GM12878 (cell line): ENCODE data around the gene SLC12A3. TPM values are rescaled to one million over a fixed set of nuclear protein-coding genes. Genes with fewer than 3 reads are reported as not detected.

Experiments
- ATAC-seq: fragments of 200-7000 bp; cut with Tn5 transposase; 3 replicates; pipeline ENCODE4 v1.9.1; 2020; ENCODE audit warnings: mild to moderate bottlenecking, moderate library complexity
- BruUV-seq: library from RNA; stranded (reverse); fragments of 400-500 nt; replicated peaks from 2 replicates; lab custom pipeline; 2021; lab: Mats Ljungman, UMichigan
- CTCF ChIA-PET: fragments of 300-600 bp; sonication (Branson Sonifier 250); formaldehyde crosslinking; extraction: SDS; loops from one replicate; lab custom pipeline; 2021; ENCODE audit warnings: inconsistent platforms; lab: Yijun Ruan, JAX
- POLR2A ChIA-PET: fragments of 350-600 bp; formaldehyde crosslinking; extraction: SDS; loops from one replicate; lab custom pipeline; 2021; ENCODE audit warnings: inconsistent platforms; lab: Charles Lee
- RAD21 ChIA-PET: fragments of 300-600 bp; sonication (Branson Sonifier 250); formaldehyde crosslinking; loops from one replicate; lab custom pipeline; 2023; ENCODE audit warnings: antibody characterized with exemption; ENCODE audit not compliant: unreplicated experiment; lab: Charles Lee
- SMC1A ChIA-PET: fragments of 300-600 bp; sonication (Branson Sonifier 250); formaldehyde crosslinking; loops from one replicate; lab custom pipeline; 2023; ENCODE audit not compliant: unreplicated experiment, uncharacterized antibody; lab: Charles Lee
- DNase-seq: peaks from one replicate; pipeline ENCODE4 v3.0.0-alpha.2; 2011; ENCODE audit warnings: low read depth, low spot score
- FAIRE-seq: peaks from 3 replicates; lab custom pipeline; 2011; peaks lifted over from hg19 to GRCh38; lab: Jason Lieb, UNC
- H2AFZ ChIP-seq: 2 replicates; pipeline ENCODE4 v1.6.0; 2011; ENCODE audit warnings: low read depth, low read length, control low read depth; ENCODE audit not compliant: control insufficient read depth
- H3K27ac ChIP-seq: 2 replicates; pipeline ENCODE4 v1.5.1; 2011; ENCODE audit warnings: control low read depth; ENCODE audit not compliant: control insufficient read depth, insufficient read depth
- H3K27me3 ChIP-seq, 2 experiments: replicated peaks in 1 of 2; 2 replicates each; pipeline versions ENCODE4 v1.6.0 to v1.6.1; 2011; ENCODE audit warnings: low read length in 1 of 2; ENCODE audit not compliant: control insufficient read depth in 2 of 2, insufficient read depth in 2 of 2
- H3K36me3 ChIP-seq, 2 experiments: 2 replicates each; pipeline ENCODE4 v1.5.1; 2011; ENCODE audit warnings: low read length in 1 of 2; ENCODE audit not compliant: control insufficient read depth in 2 of 2, insufficient read depth in 2 of 2
- H3K4me1 ChIP-seq: 2 replicates; pipeline ENCODE4 v1.6.1; 2011; ENCODE audit warnings: mild to moderate bottlenecking, low read length, moderate library complexity, mixed read lengths; ENCODE audit not compliant: control insufficient read depth, insufficient read depth
- H3K4me2 ChIP-seq: 2 replicates; pipeline ENCODE4 v1.6.0; 2011; ENCODE audit warnings: control low read depth; ENCODE audit not compliant: control insufficient read depth, insufficient read depth
- H3K4me3 ChIP-seq: fragments of 200-600 bp; sonication (generic); 2 replicates; pipeline ENCODE4 v1.5.1; 2016
- H3K79me2 ChIP-seq: 2 replicates; pipeline ENCODE4 v1.6.0; 2011; ENCODE audit warnings: low read length; ENCODE audit not compliant: control insufficient read depth, insufficient read depth
- H3K9ac ChIP-seq: 2 replicates; pipeline ENCODE4 v1.8.0; 2011; ENCODE audit warnings: low read length, control low read depth, mixed read lengths; ENCODE audit not compliant: control insufficient read depth, insufficient read depth
- H3K9me3 ChIP-seq: replicated peaks from 3 replicates; pipeline ENCODE4 v1.5.1; 2011; ENCODE audit warnings: mild to moderate bottlenecking, low read length; ENCODE audit not compliant: control insufficient read depth, insufficient read depth
- H4K20me1 ChIP-seq: 2 replicates; pipeline ENCODE4 v1.6.0; 2011; ENCODE audit not compliant: control insufficient read depth, insufficient read depth
- JUND ChIP-seq: IDR thresholded peaks from 2 replicates; pipeline ENCODE4 v1.6.1; 2012; ENCODE audit warnings: low read depth, mild to moderate bottlenecking, low read length, improper control_type of control experiment, moderate library complexity
- PKNOX1 ChIP-seq: fragments of 450-650 bp; IDR thresholded peaks from 2 replicates; pipeline ENCODE4 v1.6.1; 2016; ENCODE audit warnings: mild to moderate bottlenecking
- RUNX3 ChIP-seq: IDR thresholded peaks from 2 replicates; pipeline ENCODE4 v1.6.1; 2012; ENCODE audit warnings: low read length, inconsistent platforms
- ZBTB11 ChIP-seq: fragments of 450-650 bp; formaldehyde crosslinking; IDR thresholded peaks from 2 replicates; pipeline ENCODE4 v1.5.0; 2022; ENCODE audit warnings: mild to moderate bottlenecking, missing genetic modification characterization
- WGBS: methylation state at CpG from one replicate; pipeline ENCODE4 v1.1.6; 2016; ENCODE audit warnings: low lambda C conversion rate; ENCODE audit not compliant: insufficient replicate concordance, insufficient coverage; ENCODE audit errors: missing lambda C conversion rate; 5-methylcytosine and 5-hydroxymethylcytosine counted together
- in situ Hi-C: fragments of 300-500 bp; cut with MboI; formaldehyde crosslinking; loops from 9 replicates; pipeline ENCODE4 v1.14.3; 2018; ENCODE audit warnings: mixed read lengths
- intact Hi-C: fragments of 100-400 bp; cut with micrococcal nuclease; formaldehyde crosslinking; loops from one replicate; pipeline ENCODE4 v1.14.2; 2022; ENCODE audit not compliant: unreplicated experiment
- polyA plus RNA-seq, 11 experiments: library from polyadenylated mRNA; depleted of rRNA in 4 of 11; unstranded in 6 of 11; stranded (reverse) in 5 of 11; fragments of >200 nt; fragmentation: Nextera tagmentation in 4 of 11; fragmentation: Illumina TruSeq in 1 of 11; extraction: Ambion mirVana in 4 of 11; extraction: Trizol in 1 of 11; gene quantifications; 1 replicate in 1 of 11; 2 replicates in 10 of 11; pipeline versions ENCODE4 v1.2.1 to v1.2.3, GENCODE V29; 2011 to 2016; ENCODE audit warnings: inconsistent platforms in 2 of 11, missing spikeins in 2 of 11, low read depth in 1 of 11
- total RNA-seq, 4 experiments: library from RNA; depleted of rRNA in 3 of 4; stranded (reverse); fragments of >200 nt in 3 of 4; fragmentation: Illumina TruSeq in 1 of 4; extraction: Trizol in 1 of 4; gene quantifications; 2 replicates each; pipeline versions ENCODE4 v1.2.1 to v1.2.3, GENCODE V29; 2013 to 2021

The SLC12A3 gene
- total and polyA plus RNA-seq, 10 of the 15 experiments (the other 5 are each of a cell fraction or from before 2014, with no cell fraction given), result 0.05 to 6.3 (median 3.1) TPM

DNA sequence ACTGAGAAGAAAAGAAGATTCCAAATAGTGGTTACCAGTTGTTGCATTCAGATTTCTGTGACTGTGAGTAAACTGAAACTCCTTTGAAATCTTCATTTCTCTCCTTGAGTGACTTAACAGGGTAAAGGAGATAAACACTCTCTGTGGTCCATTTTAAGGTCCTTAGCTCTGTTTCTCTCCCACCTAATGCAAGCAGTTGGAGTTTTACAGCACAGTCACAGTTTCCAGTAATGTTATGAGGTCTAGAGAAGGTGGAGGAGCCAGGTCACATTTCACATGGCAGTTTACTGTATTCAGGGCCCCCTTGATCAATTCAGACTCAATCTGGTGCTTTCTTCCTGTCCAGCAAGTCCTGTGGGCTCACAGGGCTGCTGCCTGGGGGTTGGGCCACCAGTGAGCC is 32.2 kb upstream of the SLC12A3 start:
- Histone ChIP-seq H4K20me1 (no peaks in the 10 kb centered on the region), H3K4me1 (no peaks in the 10 kb centered on the region), H3K4me3 (no peak overlapping the region), H3K9ac (no peak overlapping the region), H3K27ac (no peak overlapping the region), H3K9me3 (no peaks in the 10 kb centered on the region), H3K27me3 (no peaks in the 10 kb centered on the region), H3K79me2 (no peaks in the 10 kb centered on the region), H3K36me3 (peaks cover 16 to 19% of the 10 kb centered on the region in 2 experiments; a peak in 3 of 4 replicates), H3K4me2 (no peak overlapping the region), H2AFZ (no peak overlapping the region)
- no peak for FAIRE-seq
- intact Hi-C loops, result no loop called here
- no peak for DNase-seq
- in situ Hi-C loops, result no loop called here
- ChIA-PET CTCF (no interaction called here), POLR2A (no interaction called here), RAD21 (no interaction called here), SMC1A (interaction anchor here (0.9 kb wide), 1 partner anchor 23 kb away, joined by 3 read pairs; no protein-coding TSS in a partner anchor)
- BruUV-seq, result no TSS peak
- ATAC-seq, result no peak
- no peak for TF ChIP-seq JUND
- TF ChIP-seq PKNOX1, result no peak
- TF ChIP-seq, all 136 proteins: peak for 0

DNA sequence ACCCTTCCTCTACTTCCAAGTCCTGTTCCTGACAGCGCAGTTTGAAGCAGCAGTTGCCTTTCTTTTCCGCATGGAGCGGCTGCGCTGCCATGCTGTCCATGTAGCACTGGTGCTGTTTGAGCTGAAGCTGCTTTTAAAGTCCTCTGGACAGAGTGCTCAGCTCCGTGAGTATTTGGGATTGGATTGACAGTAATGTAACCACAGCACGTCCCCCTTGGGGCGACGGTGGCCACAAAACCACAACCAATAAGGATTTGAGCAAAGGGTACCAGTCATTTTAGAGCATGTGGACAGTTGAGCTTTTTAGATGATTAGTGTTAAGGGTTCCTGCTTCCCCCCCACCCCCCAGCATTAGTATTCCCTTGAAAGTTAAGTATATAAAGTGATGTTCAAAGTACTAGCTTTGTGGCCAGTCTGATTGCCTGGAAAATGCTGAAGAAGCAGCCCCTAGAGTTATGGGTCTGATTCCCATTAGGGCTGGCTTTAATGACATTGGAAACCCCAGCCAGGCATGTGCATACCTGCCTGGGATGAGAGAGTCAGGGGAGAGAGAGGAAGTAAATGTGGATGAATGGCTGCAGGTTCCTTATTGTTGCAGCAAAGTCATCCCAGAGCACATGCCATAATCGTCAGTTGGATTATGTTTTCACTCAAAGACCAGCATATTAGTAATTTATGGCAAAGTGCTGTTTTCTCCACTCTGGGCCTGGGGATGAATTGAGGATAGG is 31.6 kb upstream of the SLC12A3 start:
- in situ Hi-C loops, result no loop called here
- Histone ChIP-seq H2AFZ (no peak overlapping the region), H3K27me3 (no peaks in the 10 kb centered on the region), H3K9me3 (no peaks in the 10 kb centered on the region), H3K79me2 (no peaks in the 10 kb centered on the region), H3K36me3 (peaks cover 16 to 19% of the 10 kb centered on the region in 2 experiments; a peak in 3 of 4 replicates), H3K4me2 (no peak overlapping the region), H3K4me1 (no peaks in the 10 kb centered on the region), H4K20me1 (no peaks in the 10 kb centered on the region), H3K27ac (no peak overlapping the region), H3K9ac (no peak overlapping the region), H3K4me3 (no peak overlapping the region)
- BruUV-seq, result no TSS peak
- DNase-seq, result no peak
- no peak for FAIRE-seq
- intact Hi-C loops, result no loop called here
- no peak for ATAC-seq
- no peak for TF ChIP-seq ZBTB11 (CRISPR knock-in tag)
- TF ChIP-seq RUNX3, result peak; percentile 63
- RAD21 ChIA-PET, result no interaction called here
- WGBS, result 64% methylated on average over 9 of the region's 9 CpGs
- POLR2A ChIA-PET, result no interaction called here
- CTCF ChIA-PET, result no interaction called here
- SMC1A ChIA-PET, result interaction anchor here (0.9 kb wide), 1 partner anchor 22 kb away, joined by 3 read pairs; no protein-coding TSS in a partner anchor
